CD4-positive, alpha-beta memory T cell (primary cell): Measurements from ENCODE around the gene TMEM240. TPM values are rescaled to one million over a fixed set of nuclear protein-coding genes. Genes with fewer than 3 reads are reported as not detected.

Source experiments
- CTCF ChIA-PET: fragments of 350-600 bp; sonication (Branson Sonifier 250); formaldehyde crosslinking; loops from one replicate; lab custom pipeline; 2021; ENCODE audit warnings: inconsistent platforms; ENCODE audit not compliant: partially characterized antibody; lab: Charles Lee
- POLR2A ChIA-PET: fragments of 350-600 bp; sonication (Branson Sonifier 250); formaldehyde crosslinking; loops from one replicate; lab custom pipeline; 2021; ENCODE audit not compliant: partially characterized antibody; lab: Charles Lee
- DNase-seq, 5 donors: peaks; one replicate each; pipeline versions ENCODE4 v3.0.0 to v3.0.0-alpha.2; 2020 to 2022; ENCODE audit warnings: mixed read lengths in 1 of 5
- H3K27ac ChIP-seq: one replicate; pipeline ENCODE4 v1.7.0; 2013; ENCODE audit warnings: low read depth, low read length
- H3K27me3 ChIP-seq: 2 replicates; pipeline ENCODE4 v1.7.0; 2013; ENCODE audit warnings: mild to moderate bottlenecking, low read length, moderate library complexity; ENCODE audit not compliant: insufficient read depth
- H3K36me3 ChIP-seq: 2 replicates; pipeline ENCODE4 v1.7.0; 2013; ENCODE audit warnings: mild to moderate bottlenecking, low read length, moderate library complexity; ENCODE audit not compliant: insufficient read depth
- H3K4me1 ChIP-seq: 2 replicates; pipeline ENCODE4 v1.7.0; 2013; ENCODE audit warnings: mild to moderate bottlenecking, low read length, moderate library complexity; ENCODE audit not compliant: insufficient read depth
- H3K4me3 ChIP-seq, 2 donors: one replicate each; pipeline ENCODE4 v1.7.0; 2013; ENCODE audit warnings: low read length in 2 of 2, mild to moderate bottlenecking in 1 of 2
- H3K9me3 ChIP-seq, 2 donors: one replicate each; pipeline ENCODE4 v1.7.0; 2013; ENCODE audit warnings: low read length in 2 of 2, control low read depth in 1 of 2; ENCODE audit not compliant: control insufficient read depth in 1 of 2
- H3K27ac Mint-ChIP-seq, 7 donors: one replicate each; pipeline ENCODE4 v1.8.0; 2020 to 2021; ENCODE audit warnings: mixed read lengths in 7 of 7, mild to moderate bottlenecking in 6 of 7, inconsistent platforms in 3 of 7, moderate library complexity in 3 of 7
- H3K27me3 Mint-ChIP-seq, 2 donors: one replicate each; pipeline ENCODE4 v1.8.0; 2020 to 2021; ENCODE audit warnings: mixed read lengths in 2 of 2
- H3K36me3 Mint-ChIP-seq, 2 donors: one replicate each; pipeline ENCODE4 v1.8.0; 2020 to 2021; ENCODE audit warnings: mixed read lengths in 2 of 2, inconsistent platforms in 1 of 2, mild to moderate bottlenecking in 1 of 2
- H3K4me1 Mint-ChIP-seq, 4 donors: one replicate each; pipeline ENCODE4 v1.8.0; 2020 to 2021; ENCODE audit warnings: mixed read lengths in 4 of 4, mild to moderate bottlenecking in 1 of 4
- H3K4me3 Mint-ChIP-seq, 8 donors: one replicate each; pipeline ENCODE4 v1.8.0; 2020 to 2021; ENCODE audit warnings: mixed read lengths in 8 of 8, mild to moderate bottlenecking in 7 of 8, moderate library complexity in 6 of 8, inconsistent platforms in 3 of 8
- H3K9me3 Mint-ChIP-seq, 8 donors: one replicate each; pipeline ENCODE4 v1.8.0; 2020 to 2021; ENCODE audit warnings: mixed read lengths in 8 of 8, mild to moderate bottlenecking in 5 of 8, inconsistent platforms in 3 of 8, moderate library complexity in 1 of 8
- intact Hi-C: fragments of 100-400 bp; cut with micrococcal nuclease; formaldehyde crosslinking; loops from one replicate; pipeline ENCODE4 v1.15.1; 2023
- polyA plus RNA-seq, 2 donors: library from polyadenylated mRNA; unstranded; fragments of 300-500 nt; fragmentation: Illumina TruSeq; gene quantifications; one replicate each; pipeline ENCODE4 v1.2.3, GENCODE V29; 2021
- total RNA-seq, 2 experiments: library from RNA; stranded (reverse); gene quantifications; one replicate each; pipeline ENCODE4 v1.2.3, GENCODE V29; 2021

Gene TMEM240
- total and polyA plus RNA-seq, 4 experiments from 2014 or later: 1.8 to 2.8 TPM; not detected in 2

DNA sequence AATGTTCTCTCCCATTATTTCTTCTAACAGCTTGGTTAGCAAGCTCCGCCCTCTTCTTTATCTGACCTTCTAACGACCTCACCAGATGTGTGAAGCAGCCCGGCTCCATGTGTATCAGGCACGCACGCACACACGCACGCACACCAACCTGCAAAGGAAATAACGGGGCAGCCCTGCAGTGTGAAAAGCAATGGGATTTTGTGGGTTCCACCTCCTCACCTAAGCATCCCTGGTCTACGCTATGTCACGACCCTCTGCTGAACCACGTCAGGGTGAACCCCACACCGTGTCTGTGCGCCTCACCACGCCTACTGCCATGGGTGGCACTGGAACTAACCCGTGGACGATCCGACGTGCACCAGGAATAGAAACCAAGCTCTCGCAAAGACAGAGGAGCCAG lies 23.8 kb upstream of the TMEM240 start:
- Mint-ChIP-seq H3K36me3 (peaks cover 28 to 56% of the 10 kb centered on the region in 2 donors), H3K27me3 (no peaks in the 10 kb centered on the region), H3K9me3 (no peaks in the 10 kb centered on the region), H3K4me3 (no peak overlapping the region), H3K27ac (peak overlapping the region in 2 of 7 donors; percentile 53 to 75), H3K4me1 (peaks cover 14 to 37% (median 26%) of the 10 kb centered on the region in 4 donors)
- POLR2A ChIA-PET: interaction anchor here (2.1 kb wide), 1 partner anchor 10 kb away, joined by 6 read pairs; no protein-coding TSS in a partner anchor
- Histone ChIP-seq H3K4me3 (no peak overlapping the region), H3K9me3 (no peaks in the 10 kb centered on the region), H3K27me3 (no peaks in the 10 kb centered on the region), H3K36me3 (peaks cover 27% of the 10 kb centered on the region), H3K4me1 (peaks cover 22% of the 10 kb centered on the region), H3K27ac (no peak overlapping the region)
- DNase-seq: no peak
- CTCF ChIA-PET: no interaction called here
- intact Hi-C loops: no loop called here

DNA sequence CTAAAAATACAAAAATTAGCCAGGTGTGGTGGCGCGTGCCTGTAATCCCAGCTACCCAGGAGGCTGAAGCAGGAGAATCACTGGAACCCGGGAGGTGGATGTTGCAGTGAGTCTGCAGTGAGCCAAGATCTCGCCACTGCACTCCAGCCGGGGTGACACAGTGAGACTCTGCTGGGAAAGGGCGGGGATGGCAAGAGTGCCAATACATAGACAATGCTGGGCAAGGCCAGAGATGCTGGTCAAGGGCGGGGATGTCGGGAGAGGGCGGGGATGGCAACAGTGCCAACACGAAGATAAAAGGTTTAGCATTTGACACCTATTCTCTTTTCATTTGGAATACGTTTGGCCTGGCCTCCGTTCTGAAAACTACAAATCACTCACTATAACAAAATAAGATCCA lies 23.3 kb upstream of the TMEM240 start:
- H3K27ac ChIP-seq: no peak overlapping the region
- Mint-ChIP-seq H3K27me3 (no peaks in the 10 kb centered on the region), H3K36me3 (peaks cover 28 to 54% of the 10 kb centered on the region in 2 donors), H3K4me3 (no peak overlapping the region), H3K9me3 (no peaks in the 10 kb centered on the region), H3K27ac (peak overlapping the region in 1 of 7 donors; percentile 37), H3K4me1 (peaks cover 13 to 39% (median 25%) of the 10 kb centered on the region in 4 donors)
- no peak overlapping the region for H3K4me3 ChIP-seq
- no peak for DNase-seq
- intact Hi-C loops: no loop called here
- ChIA-PET POLR2A (no interaction called here), CTCF (no interaction called here)
- H3K27me3 ChIP-seq: no peaks in the 10 kb centered on the region
- peaks cover 27% of the 10 kb centered on the region for H3K36me3 ChIP-seq
- no peaks in the 10 kb centered on the region for H3K9me3 ChIP-seq
- peaks cover 19% of the 10 kb centered on the region for H3K4me1 ChIP-seq

DNA sequence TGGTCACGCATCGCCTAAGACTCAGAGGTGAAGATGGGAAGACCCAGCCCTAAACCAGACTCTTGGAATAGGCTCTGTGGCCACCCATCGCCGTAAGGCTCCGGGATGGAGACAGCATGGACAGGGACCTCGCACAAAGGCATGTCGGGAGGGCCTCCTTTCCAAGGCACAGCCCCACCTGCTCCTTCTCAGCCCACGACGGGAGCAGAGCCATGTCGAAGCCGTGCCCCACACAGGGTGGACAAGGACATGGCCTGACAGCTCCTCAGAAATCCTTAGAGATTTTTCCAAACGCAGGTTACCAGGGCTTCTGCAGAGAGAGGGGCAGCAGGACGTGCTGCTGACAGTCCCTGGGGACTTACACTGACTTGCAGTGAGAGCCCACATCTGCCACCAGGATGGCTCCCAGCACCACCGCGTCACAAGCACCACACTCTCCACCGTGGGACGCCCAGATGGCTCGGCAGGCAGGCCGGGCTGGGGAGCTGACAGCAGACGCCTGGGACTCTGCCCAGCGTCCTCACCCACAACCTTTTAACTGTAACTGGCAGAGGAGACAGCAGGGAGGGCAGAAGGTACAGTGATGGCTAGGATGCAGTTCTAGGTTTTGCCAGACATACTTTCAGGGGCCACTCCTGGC lies 22.3 kb upstream of the TMEM240 start:
- H3K9me3 ChIP-seq: no peaks in the 10 kb centered on the region
- intact Hi-C loops: no loop called here
- H3K4me3 ChIP-seq: no peak overlapping the region
- no peaks in the 10 kb centered on the region for H3K27me3 ChIP-seq
- H3K9me3 Mint-ChIP-seq: no peaks in the 10 kb centered on the region
- ChIA-PET POLR2A (no interaction called here), CTCF (no interaction called here)
- H3K4me1 Mint-ChIP-seq: peaks cover 11 to 39% (median 22%) of the 10 kb centered on the region in 4 donors
- H3K27me3 Mint-ChIP-seq: no peaks in the 10 kb centered on the region
- H3K36me3 ChIP-seq: peaks cover 27% of the 10 kb centered on the region
- peaks cover 10% of the 10 kb centered on the region for H3K4me1 ChIP-seq
- H3K36me3 Mint-ChIP-seq: peaks cover 28 to 54% of the 10 kb centered on the region in 2 donors
- H3K4me3 Mint-ChIP-seq: no peak overlapping the region
- H3K27ac ChIP-seq: no peak overlapping the region
- no peak for DNase-seq
- no peak overlapping the region for H3K27ac Mint-ChIP-seq

DNA sequence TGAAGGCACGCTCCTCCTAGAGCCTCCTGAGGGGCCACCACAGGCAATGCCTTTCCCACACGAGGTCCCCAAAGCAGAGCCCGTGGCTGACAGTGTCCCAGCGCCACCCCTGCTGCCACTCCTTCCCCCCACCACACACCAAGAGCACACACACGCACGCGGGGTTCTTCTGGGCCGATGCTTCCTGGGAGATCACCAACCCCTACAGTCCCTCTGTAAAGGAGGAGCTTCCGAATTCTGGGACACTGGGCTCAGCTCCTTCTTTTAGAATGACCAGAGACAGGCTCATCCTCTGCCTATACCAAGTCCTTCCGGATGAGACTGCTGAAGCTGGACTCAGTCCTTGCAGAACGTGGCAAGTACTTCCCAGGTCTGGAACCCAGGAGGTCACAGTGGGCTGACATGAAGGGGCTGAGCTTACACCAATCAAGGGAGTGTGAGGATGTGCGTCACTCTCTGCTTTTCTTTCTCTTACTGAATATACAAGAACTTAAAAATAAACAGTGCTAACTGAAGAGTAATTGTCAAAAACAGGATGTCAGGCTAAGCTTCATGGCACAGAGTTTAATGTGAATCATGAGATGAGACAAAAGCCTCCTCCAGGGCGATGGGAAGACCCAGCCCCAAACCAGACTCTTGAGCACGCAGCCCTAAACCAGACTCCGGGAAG lies 21.5 kb upstream of the TMEM240 start:
- DNase-seq: peak in 1 of 5 donors; percentile 9
- Histone ChIP-seq H3K9me3 (no peaks in the 10 kb centered on the region), H3K27ac (no peak overlapping the region), H3K27me3 (no peaks in the 10 kb centered on the region), H3K4me3 (no peak overlapping the region), H3K4me1 (peaks cover 2% of the 10 kb centered on the region), H3K36me3 (peaks cover 27% of the 10 kb centered on the region)
- Mint-ChIP-seq H3K27ac (peak overlapping the region in 2 of 7 donors; percentile 19 to 83), H3K4me1 (peaks cover 5 to 32% (median 16%) of the 10 kb centered on the region in 4 donors), H3K36me3 (peaks cover 25 to 48% of the 10 kb centered on the region in 2 donors), H3K27me3 (no peaks in the 10 kb centered on the region), H3K9me3 (no peaks in the 10 kb centered on the region), H3K4me3 (no peak overlapping the region)
- CTCF ChIA-PET: no interaction called here
- intact Hi-C loops: no loop called here
- POLR2A ChIA-PET: interaction anchor here (1.0 kb wide), 1 partner anchor 9 kb away, joined by 3 read pairs; no protein-coding TSS in a partner anchor

DNA sequence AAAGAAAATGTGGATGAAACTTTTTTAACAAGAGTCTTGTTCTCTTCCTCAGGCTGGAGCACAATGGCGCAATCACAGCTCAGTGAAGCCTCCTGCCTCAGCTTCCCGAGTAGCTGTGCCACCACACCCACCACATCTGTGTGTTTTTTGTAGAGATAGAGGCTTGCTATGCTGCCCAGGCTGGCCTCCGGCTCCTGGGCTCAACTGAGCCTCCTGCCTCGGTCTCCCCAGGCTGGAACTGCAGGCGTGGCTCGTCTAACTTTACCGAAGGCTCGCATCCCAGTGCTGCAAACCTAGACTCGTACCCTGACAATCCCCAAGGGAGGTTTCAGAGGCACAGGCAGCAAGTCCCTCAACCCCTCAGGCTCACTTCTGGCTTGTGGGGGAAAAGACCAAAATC lies 19.8 kb upstream of the TMEM240 start:
- ChIA-PET CTCF (no interaction called here), POLR2A (no interaction called here)
- no peaks in the 10 kb centered on the region for H3K9me3 ChIP-seq
- H3K27me3 ChIP-seq: no peaks in the 10 kb centered on the region
- H3K4me1 ChIP-seq: no peaks in the 10 kb centered on the region
- DNase-seq: peak in 1 of 5 donors; percentile 2
- no peak overlapping the region for H3K4me3 ChIP-seq
- intact Hi-C loops: no loop called here
- Mint-ChIP-seq H3K4me3 (no peak overlapping the region), H3K4me1 (peaks cover 4 to 23% (median 8%) of the 10 kb centered on the region in 4 donors), H3K27me3 (no peaks in the 10 kb centered on the region), H3K27ac (peak overlapping the region in 2 of 7 donors; percentile 51 to 53), H3K9me3 (no peaks in the 10 kb centered on the region), H3K36me3 (peaks cover 25 to 38% of the 10 kb centered on the region in 2 donors)
- peaks cover 27% of the 10 kb centered on the region for H3K36me3 ChIP-seq
- H3K27ac ChIP-seq: no peak overlapping the region

DNA sequence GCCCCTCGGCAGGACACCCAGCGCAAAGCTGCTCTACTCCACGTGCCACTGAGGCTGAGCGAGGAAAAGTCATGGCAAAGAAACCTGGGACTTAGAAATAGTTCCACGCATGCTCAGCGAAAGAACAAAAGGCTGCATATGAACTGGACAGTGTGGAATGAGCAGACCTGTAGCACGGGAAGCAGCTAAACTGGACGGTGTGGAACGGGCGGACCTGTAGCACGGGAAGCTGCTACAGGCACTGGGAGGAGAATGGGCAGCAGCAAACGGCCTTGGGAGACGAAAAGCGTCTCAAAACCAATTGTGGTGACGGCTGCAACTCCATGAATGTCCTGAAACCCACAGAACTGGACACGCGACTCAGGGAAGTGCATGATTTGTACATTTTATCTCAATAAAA lies 18.6 kb upstream of the TMEM240 start:
- POLR2A ChIA-PET: interaction anchor here (0.6 to 1.6 kb wide), 2 partner anchors 10 to 11 kb away, joined by 3 to 4 read pairs; no protein-coding TSS in a partner anchor

DNA sequence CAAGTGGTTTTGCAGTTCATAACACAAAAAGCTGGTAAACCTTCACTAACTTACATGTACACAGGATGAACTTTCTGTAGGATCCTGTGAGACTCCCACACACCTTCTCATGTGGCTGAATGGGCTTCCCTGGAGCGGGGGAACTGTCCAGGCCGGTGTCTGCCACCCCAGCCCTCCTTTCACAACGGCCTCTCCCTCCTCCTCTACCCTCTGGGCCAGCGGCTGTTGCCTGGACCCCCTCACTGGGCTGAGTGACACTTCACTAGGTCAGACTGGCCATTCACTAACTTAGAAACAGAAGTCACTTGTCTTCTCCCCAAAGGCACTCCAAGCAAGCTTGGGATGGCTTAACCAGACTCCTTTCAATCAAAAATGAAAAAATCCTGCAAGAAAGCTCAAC lies 18.2 kb upstream of the TMEM240 start:
- Mint-ChIP-seq H3K27me3 (no peaks in the 10 kb centered on the region), H3K4me3 (no peak overlapping the region), H3K9me3 (peaks cover 0 to 3% (median 0%) of the 10 kb centered on the region in 8 donors), H3K36me3 (peaks cover 11 to 22% of the 10 kb centered on the region in 2 donors), H3K4me1 (peaks cover 0 to 10% (median 6%) of the 10 kb centered on the region in 4 donors), H3K27ac (peak overlapping the region in 5 of 7 donors; percentile 3 to 47 (median 18))
- Histone ChIP-seq H3K27ac (no peak overlapping the region), H3K27me3 (no peaks in the 10 kb centered on the region), H3K9me3 (no peaks in the 10 kb centered on the region), H3K4me1 (no peaks in the 10 kb centered on the region), H3K4me3 (no peak overlapping the region), H3K36me3 (peaks cover 16% of the 10 kb centered on the region)
- CTCF ChIA-PET: interaction anchor here (0.9 kb wide), 1 partner anchor 109 kb away, joined by 3 read pairs; no protein-coding TSS in a partner anchor
- DNase-seq: no peak
- intact Hi-C loops: no loop called here
- POLR2A ChIA-PET: interaction anchor here (0.6 to 1.6 kb wide), 3 partner anchors 9 to 56 kb away, joined by 3 to 4 read pairs (median 4); partner anchors contain the start of gene MIB2

More for the DNA sequence above, 18.6 kb upstream of the TMEM240 start:
- peaks cover 19% of the 10 kb centered on the region for H3K36me3 ChIP-seq
- H3K4me3 Mint-ChIP-seq: no peak overlapping the region
- CTCF ChIA-PET: no interaction called here
- H3K36me3 Mint-ChIP-seq: peaks cover 16 to 27% of the 10 kb centered on the region in 2 donors
- DNase-seq: peak in 1 of 5 donors; percentile 13
- H3K9me3 Mint-ChIP-seq: peaks cover 0 to under 1% (median 0%) of the 10 kb centered on the region in 8 donors
- H3K4me3 ChIP-seq: no peak overlapping the region
- no peaks in the 10 kb centered on the region for H3K9me3 ChIP-seq
- intact Hi-C loops: no loop called here
- no peaks in the 10 kb centered on the region for H3K27me3 Mint-ChIP-seq
- no peaks in the 10 kb centered on the region for H3K27me3 ChIP-seq
- H3K27ac Mint-ChIP-seq: peak overlapping the region in 4 of 7 donors; percentile 18 to 58 (median 50)
- H3K4me1 ChIP-seq: no peaks in the 10 kb centered on the region
- H3K4me1 Mint-ChIP-seq: peaks cover 0 to 14% (median 5%) of the 10 kb centered on the region in 4 donors
- H3K27ac ChIP-seq: no peak overlapping the region
